ENCODE data around the gene CABP1.

DNA sequence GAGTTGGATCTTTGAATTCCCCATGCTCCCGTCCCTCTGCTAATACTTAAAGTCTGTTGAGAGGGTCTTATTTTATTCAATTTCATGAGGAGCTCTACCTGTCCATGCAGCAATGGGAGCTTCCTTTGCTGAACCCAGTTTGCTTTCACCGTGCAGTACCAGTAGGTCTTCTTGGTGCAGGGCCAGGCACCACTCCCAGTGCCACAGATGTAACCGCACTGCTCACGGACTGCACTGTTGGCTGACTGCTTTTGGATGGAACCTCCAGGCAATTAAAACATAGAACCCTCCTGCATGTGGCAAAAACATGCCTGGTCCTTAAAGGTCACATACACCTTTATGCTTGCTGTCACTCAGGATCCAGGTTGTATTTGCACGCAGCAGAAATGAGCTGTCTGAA lies 9.3 kb upstream of the CABP1 start:
- TF ChIP-seq, protein P1, sequence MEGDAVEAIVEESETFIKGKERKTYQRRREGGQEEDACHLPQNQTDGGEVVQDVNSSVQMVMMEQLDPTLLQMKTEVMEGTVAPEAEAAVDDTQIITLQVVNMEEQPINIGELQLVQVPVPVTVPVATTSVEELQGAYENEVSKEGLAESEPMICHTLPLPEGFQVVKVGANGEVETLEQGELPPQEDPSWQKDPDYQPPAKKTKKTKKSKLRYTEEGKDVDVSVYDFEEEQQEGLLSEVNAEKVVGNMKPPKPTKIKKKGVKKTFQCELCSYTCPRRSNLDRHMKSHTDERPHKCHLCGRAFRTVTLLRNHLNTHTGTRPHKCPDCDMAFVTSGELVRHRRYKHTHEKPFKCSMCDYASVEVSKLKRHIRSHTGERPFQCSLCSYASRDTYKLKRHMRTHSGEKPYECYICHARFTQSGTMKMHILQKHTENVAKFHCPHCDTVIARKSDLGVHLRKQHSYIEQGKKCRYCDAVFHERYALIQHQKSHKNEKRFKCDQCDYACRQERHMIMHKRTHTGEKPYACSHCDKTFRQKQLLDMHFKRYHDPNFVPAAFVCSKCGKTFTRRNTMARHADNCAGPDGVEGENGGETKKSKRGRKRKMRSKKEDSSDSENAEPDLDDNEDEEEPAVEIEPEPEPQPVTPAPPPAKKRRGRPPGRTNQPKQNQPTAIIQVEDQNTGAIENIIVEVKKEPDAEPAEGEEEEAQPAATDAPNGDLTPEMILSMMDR (conservative IDR thresholded peaks at IDR 0.05): no peak
- TF ChIP-seq ZFX (IDR thresholded peaks at IDR 0.05): no peak

Measured in C4-2B (cell line).